Measurements from ENCODE around the gene CD33.

GRCh38 chr19:51196181-51196580 lies 28.7 kb upstream of the CD33 start:
- no peak for TF ChIP-seq GABPA (IDR thresholded peaks at IDR 0.05; ENCODE audit: low read depth)
- TF ChIP-seq CTCF (IDR thresholded peaks at IDR 0.05; ENCODE audit: insufficient read depth, low read length): no peak
- TF ChIP-seq POLR2AphosphoS5 (IDR thresholded peaks at IDR 0.05; ENCODE audit: low read depth): no peak
- TF ChIP-seq, protein P1, sequence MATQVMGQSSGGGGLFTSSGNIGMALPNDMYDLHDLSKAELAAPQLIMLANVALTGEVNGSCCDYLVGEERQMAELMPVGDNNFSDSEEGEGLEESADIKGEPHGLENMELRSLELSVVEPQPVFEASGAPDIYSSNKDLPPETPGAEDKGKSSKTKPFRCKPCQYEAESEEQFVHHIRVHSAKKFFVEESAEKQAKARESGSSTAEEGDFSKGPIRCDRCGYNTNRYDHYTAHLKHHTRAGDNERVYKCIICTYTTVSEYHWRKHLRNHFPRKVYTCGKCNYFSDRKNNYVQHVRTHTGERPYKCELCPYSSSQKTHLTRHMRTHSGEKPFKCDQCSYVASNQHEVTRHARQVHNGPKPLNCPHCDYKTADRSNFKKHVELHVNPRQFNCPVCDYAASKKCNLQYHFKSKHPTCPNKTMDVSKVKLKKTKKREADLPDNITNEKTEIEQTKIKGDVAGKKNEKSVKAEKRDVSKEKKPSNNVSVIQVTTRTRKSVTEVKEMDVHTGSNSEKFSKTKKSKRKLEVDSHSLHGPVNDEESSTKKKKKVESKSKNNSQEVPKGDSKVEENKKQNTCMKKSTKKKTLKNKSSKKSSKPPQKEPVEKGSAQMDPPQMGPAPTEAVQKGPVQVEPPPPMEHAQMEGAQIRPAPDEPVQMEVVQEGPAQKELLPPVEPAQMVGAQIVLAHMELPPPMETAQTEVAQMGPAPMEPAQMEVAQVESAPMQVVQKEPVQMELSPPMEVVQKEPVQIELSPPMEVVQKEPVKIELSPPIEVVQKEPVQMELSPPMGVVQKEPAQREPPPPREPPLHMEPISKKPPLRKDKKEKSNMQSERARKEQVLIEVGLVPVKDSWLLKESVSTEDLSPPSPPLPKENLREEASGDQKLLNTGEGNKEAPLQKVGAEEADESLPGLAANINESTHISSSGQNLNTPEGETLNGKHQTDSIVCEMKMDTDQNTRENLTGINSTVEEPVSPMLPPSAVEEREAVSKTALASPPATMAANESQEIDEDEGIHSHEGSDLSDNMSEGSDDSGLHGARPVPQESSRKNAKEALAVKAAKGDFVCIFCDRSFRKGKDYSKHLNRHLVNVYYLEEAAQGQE (IDR thresholded peaks at IDR 0.05; ENCODE audit: insufficient replicate concordance, low read depth): no peak
- TF ChIP-seq SPI1 (IDR thresholded peaks at IDR 0.05; ENCODE audit: borderline replicate concordance, low read depth): no peak

All from HL-60 (cell line).